GM06990 (cell line): ENCODE data around the gene PCBP3.
"Not testable (repeated sequence)": the region's sequence is repeated elsewhere in the genome, so short reads cannot be mapped to it uniquely, and the experiment has no call there.

Experiments
- DNase-seq: peaks from one replicate; pipeline ENCODE4 v3.0.0-alpha.2; 2011; ENCODE audit not compliant: insufficient read length; ENCODE audit errors: extremely low read depth
- H3K27me3 ChIP-seq: replicated peaks from 2 replicates; pipeline ENCODE4 v1.6.0; 2011; ENCODE audit warnings: low read length; ENCODE audit not compliant: control insufficient read depth, insufficient read depth
- H3K36me3 ChIP-seq: 2 replicates; pipeline ENCODE4 v1.5.1; 2011; ENCODE audit warnings: low read length; ENCODE audit not compliant: control insufficient read depth, insufficient read depth
- H3K4me3 ChIP-seq: replicated peaks from 2 replicates; pipeline ENCODE4 v1.5.1; 2011; ENCODE audit warnings: low read depth, mild to moderate bottlenecking, control low read depth, low read length
- CTCF ChIP-seq: IDR thresholded peaks from 2 replicates; pipeline ENCODE4 v1.5.1; 2011; ENCODE audit warnings: low read length, control low read depth, mild to moderate bottlenecking, inconsistent platforms; ENCODE audit not compliant: insufficient read depth, poor library complexity, severe bottlenecking

PCBP3 gene

GRCh38 chr21:45804809-45805313 is 161.3 kb downstream of the PCBP3 start:
- H3K27me3 ChIP-seq: no peaks in the 10 kb centered on the region; the same call in 1 of the 2 replicates
- no peak overlapping the region for H3K4me3 ChIP-seq
- no peak for TF ChIP-seq CTCF
- no peak for DNase-seq
- H3K36me3 ChIP-seq: no peaks in the 10 kb centered on the region

- TF ChIP-seq CTCF: no peak
- no peak overlapping the region for H3K4me3 ChIP-seq
- DNase-seq: no peak
- H3K36me3 ChIP-seq: no peaks in the 10 kb centered on the region
- no peaks in the 10 kb centered on the region; the same call in 1 of the 2 replicates for H3K27me3 ChIP-seq
These were observed 161.8 kb downstream of the PCBP3 start for GRCh38 chr21:45805321-45805720.

- Histone ChIP-seq H3K36me3 (no peaks in the 10 kb centered on the region), H3K4me3 (no peak overlapping the region), H3K27me3 (no peaks in the 10 kb centered on the region; the same call in 1 of the 2 replicates)
- no peak for DNase-seq
- no peak for TF ChIP-seq CTCF
These were observed 162.5 kb downstream of the PCBP3 start for GRCh38 chr21:45806042-45806441.

GRCh38 chr21:45808663-45809062 is 165.1 kb downstream of the PCBP3 start:
- DNase-seq, H3K27me3 ChIP-seq, H3K36me3 ChIP-seq, H3K4me3 ChIP-seq: not testable (repeated sequence)

- Histone ChIP-seq H3K27me3 (no peaks in the 10 kb centered on the region), H3K4me3 (no peak overlapping the region), H3K36me3 (no peaks in the 10 kb centered on the region)
- no peak for TF ChIP-seq CTCF
- no peak for DNase-seq
These were observed 165.9 kb downstream of the PCBP3 start for GRCh38 chr21:45809421-45809820.

- no peak for TF ChIP-seq CTCF
- DNase-seq: no peak
- H3K4me3 ChIP-seq: no peak overlapping the region
- no peaks in the 10 kb centered on the region for H3K36me3 ChIP-seq
- no peaks in the 10 kb centered on the region for H3K27me3 ChIP-seq
These were observed 167.6 kb downstream of the PCBP3 start for GRCh38 chr21:45811136-45811535.

- H3K36me3 ChIP-seq, H3K27me3 ChIP-seq, H3K4me3 ChIP-seq: not testable (repeated sequence)
These were observed 170.8 kb downstream of the PCBP3 start for GRCh38 chr21:45814210-45814940.

GRCh38 chr21:45815781-45816180 is 172.3 kb downstream of the PCBP3 start:
- DNase-seq, H3K4me3 ChIP-seq, H3K36me3 ChIP-seq, H3K27me3 ChIP-seq: not testable (repeated sequence)

More at GRCh38 chr21:45814210-45814940, 170.8 kb downstream of the PCBP3 start:
- not testable (repeated sequence) for DNase-seq
